HepG2 (cell line): ENCODE measurements around the gene ACER3. TPM values are rescaled to one million over a fixed set of nuclear protein-coding genes. Genes with fewer than 3 reads are reported as not detected.
A peak's percentile ranks its signal among the peaks of the same experiment; 100 is the strongest.

ENCODE experiments used
- ATAC-seq: fragments of 200-7000 bp; cut with Tn5 transposase; 3 replicates; pipeline ENCODE4 v1.9.1; 2020; ENCODE audit warnings: mild to moderate bottlenecking, moderate library complexity
- BruUV-seq: library from RNA; stranded (reverse); fragments of 400-500 nt; replicated peaks from 2 replicates; lab custom pipeline; 2021; lab: Mats Ljungman, UMichigan
- CTCF ChIA-PET: fragments of 300-600 bp; formaldehyde crosslinking; extraction: SDS; loops from one replicate; lab custom pipeline; 2021; ENCODE audit warnings: low total read pairs, inconsistent platforms, low intra/inter-chr PET ratio; lab: Yijun Ruan, JAX
- POLR2A ChIA-PET: fragments of 350-600 bp; sonication (Branson Sonifier 250); formaldehyde crosslinking; loops from one replicate; lab custom pipeline; 2020; ENCODE audit warnings: antibody characterized with exemption, inconsistent platforms; lab: Yijun Ruan, JAX
- DNase-seq: peaks from one replicate; pipeline ENCODE4 v3.0.0-alpha.2; 2015; ENCODE audit warnings: low spot score
- FAIRE-seq: peaks from 3 replicates; lab custom pipeline; 2011; peaks lifted over from hg19 to GRCh38; lab: Jason Lieb, UNC
- H2AFZ ChIP-seq: one replicate; pipeline ENCODE4 v1.6.1; 2011; ENCODE audit warnings: low read length, inconsistent platforms
- H3K27ac ChIP-seq: fragments of 300-600 bp; 3 replicates; pipeline ENCODE4 v1.8.0; 2011; ENCODE audit warnings: mixed run types, mild to moderate bottlenecking, mixed read lengths, low read length, inconsistent platforms; ENCODE audit not compliant: insufficient read depth; ENCODE audit errors: extremely low read length
- H3K27me3 ChIP-seq, 2 experiments: fragments of 200-600 bp in 1 of 2; 2 replicates in 1 of 2; 3 replicates in 1 of 2; pipeline versions ENCODE4 v1.6.0 to v1.8.0; 2011; ENCODE audit warnings: low read length in 2 of 2, mild to moderate bottlenecking in 2 of 2, moderate library complexity in 2 of 2, inconsistent platforms in 1 of 2; ENCODE audit not compliant: insufficient read depth in 2 of 2, control insufficient read depth in 1 of 2
- H3K36me3 ChIP-seq, 2 experiments: fragments of 200-600 bp in 1 of 2; replicated peaks in 1 of 2; 2 replicates in 1 of 2; 3 replicates in 1 of 2; pipeline versions ENCODE4 v1.5.1 to v1.8.0; 2011; ENCODE audit warnings: low read length in 2 of 2, inconsistent platforms in 1 of 2; ENCODE audit not compliant: insufficient read depth in 2 of 2, control insufficient read depth in 1 of 2
- H3K4me1 ChIP-seq: 2 replicates; pipeline ENCODE4 v1.5.1; 2012; ENCODE audit warnings: low read length, inconsistent platforms; ENCODE audit not compliant: insufficient read depth
- H3K4me2 ChIP-seq: 2 replicates; pipeline ENCODE4 v1.6.0; 2011; ENCODE audit warnings: low read depth, low read length, inconsistent platforms
- H3K4me3 ChIP-seq, 3 experiments: fragments of 200-600 bp in 1 of 3; sonication (generic), shearing (Covaris generic) in 1 of 3; replicated peaks in 1 of 3; 2 replicates each; pipeline ENCODE4 v1.5.1; 2011 to 2016; ENCODE audit warnings: low read length in 3 of 3, inconsistent platforms in 2 of 3, low read depth in 2 of 3, mild to moderate bottlenecking in 2 of 3, control low read depth in 1 of 3, mixed read lengths in 1 of 3; ENCODE audit not compliant: insufficient read depth in 1 of 3
- H3K79me2 ChIP-seq: one replicate; pipeline ENCODE4 v1.6.1; 2011; ENCODE audit warnings: low read length, inconsistent platforms; ENCODE audit not compliant: insufficient read depth
- H3K9ac ChIP-seq: 2 replicates; pipeline ENCODE4 v1.6.0; 2011; ENCODE audit warnings: mild to moderate bottlenecking, low read depth, low read length, inconsistent platforms; ENCODE audit not compliant: insufficient read depth
- H3K9me3 ChIP-seq: 2 replicates; pipeline ENCODE4 v1.5.1; 2012; ENCODE audit warnings: mild to moderate bottlenecking, low read length
- H4K20me1 ChIP-seq: 2 replicates; pipeline ENCODE4 v1.6.0; 2011; ENCODE audit warnings: inconsistent platforms, mild to moderate bottlenecking, low read length, moderate library complexity; ENCODE audit not compliant: insufficient read depth
- ELF3 ChIP-seq: IDR thresholded peaks from 2 replicates; pipeline ENCODE4 v1.6.1; 2016; ENCODE audit warnings: missing genetic modification reagents, missing compliant biosample characterization
- EP300 ChIP-seq, 3 experiments: sonication (generic) in 1 of 3; formaldehyde crosslinking in 1 of 3; IDR thresholded peaks; 2 replicates each; pipeline versions ENCODE4 v1.5.1 to v1.6.1; 2011 to 2020; ENCODE audit warnings: low read depth in 2 of 3, low read length in 2 of 3, borderline replicate concordance in 1 of 3, improper control_type of control experiment in 1 of 3, mild to moderate bottlenecking in 1 of 3, missing genetic modification reagents in 1 of 3, moderate library complexity in 1 of 3
- FOXA1 ChIP-seq, 2 experiments: fragments of 450-650 bp in 1 of 2; sonication (generic) in 1 of 2; formaldehyde crosslinking in 1 of 2; IDR thresholded peaks; 2 replicates each; pipeline versions ENCODE4 v1.4.0 to v1.6.1; 2016 to 2020; ENCODE audit warnings: missing genetic modification reagents in 1 of 2
- FOXA3 ChIP-seq: IDR thresholded peaks from 2 replicates; pipeline ENCODE4 v1.6.1; 2016; ENCODE audit warnings: missing genetic modification reagents, missing compliant biosample characterization
- NAIF1 ChIP-seq: sonication (generic); formaldehyde crosslinking; IDR thresholded peaks from 2 replicates; pipeline ENCODE4 v1.5.0; 2020; ENCODE audit warnings: mild to moderate bottlenecking, missing genetic modification reagents, borderline replicate concordance
- NFIC ChIP-seq: IDR thresholded peaks from 2 replicates; pipeline ENCODE4 v1.6.1; 2012; ENCODE audit warnings: mild to moderate bottlenecking, low read length, inconsistent platforms
- RARA ChIP-seq: IDR thresholded peaks from 2 replicates; pipeline ENCODE4 v1.6.1; 2016; ENCODE audit warnings: missing genetic modification reagents, missing compliant biosample characterization
- SAP130 ChIP-seq: IDR thresholded peaks from 2 replicates; pipeline ENCODE4 v1.6.1; 2016; ENCODE audit warnings: low read depth
- ZNF547 ChIP-seq: sonication (generic); formaldehyde crosslinking; IDR thresholded peaks from 2 replicates; pipeline ENCODE4 v1.5.1; 2020; ENCODE audit warnings: mild to moderate bottlenecking, missing genetic modification reagents
- WGBS: methylation state at CpG from one replicate; pipeline ENCODE4 v1.1.6; 2017; ENCODE audit warnings: low lambda C conversion rate; 5-methylcytosine and 5-hydroxymethylcytosine counted together
- in situ Hi-C: cut with HindIII; loops from 2 replicates; pipeline ENCODE4 v1.10.0; 2017; ENCODE audit warnings: low pct_unique_long_range_greater_than_20kb; ENCODE audit not compliant: extremely low pct_ligation_motif_present
- intact Hi-C: fragments of 100-400 bp; cut with micrococcal nuclease; formaldehyde crosslinking; loops from one replicate; pipeline ENCODE4 v1.10.0; 2022; ENCODE audit not compliant: unreplicated experiment
- polyA plus RNA-seq, 8 experiments: library from polyadenylated mRNA; depleted of rRNA in 3 of 8; stranded (reverse) in 7 of 8; unstranded in 1 of 8; fragments of >200 nt; fragmentation: Illumina TruSeq in 4 of 8; extraction: Trizol in 4 of 8; gene quantifications; 2 replicates each; pipeline versions ENCODE4 v1.2.1 to v1.2.3, GENCODE V29; 2011 to 2016; ENCODE audit warnings: low read depth in 4 of 8, missing spikeins in 1 of 8, mixed read lengths in 1 of 8; ENCODE audit not compliant: insufficient read depth in 1 of 8
- total RNA-seq, 5 experiments: library from RNA; depleted of rRNA; stranded (reverse); fragments of >200 nt; fragmentation: Illumina TruSeq; extraction: Trizol; gene quantifications; 2 replicates each; pipeline ENCODE4 v1.2.3, GENCODE V29; 2016; ENCODE audit warnings: low read depth in 1 of 5
- TF ChIP-seq, protein P1 (sequence below): sonication (generic); formaldehyde crosslinking; IDR thresholded peaks from 2 replicates; pipeline ENCODE4 v1.5.1; 2020; ENCODE audit warnings: mild to moderate bottlenecking, missing genetic modification reagents, borderline replicate concordance
- TF ChIP-seq, protein P2 (sequence below): IDR thresholded peaks from 2 replicates; pipeline ENCODE4 v1.6.1; 2016; ENCODE audit warnings: missing biosample characterization, missing genetic modification reagents, low read depth
- TF ChIP-seq, protein P3 (sequence below): IDR thresholded peaks from 2 replicates; pipeline ENCODE4 v1.4.0; 2020; ENCODE audit warnings: mild to moderate bottlenecking, missing genetic modification reagents

ACER3 gene
- total and polyA plus RNA-seq, 2 of the 13 experiments (the other 11 are each of a cell fraction or from before 2014, with no cell fraction given), result 6.0 to 9.8 TPM

DNA sequence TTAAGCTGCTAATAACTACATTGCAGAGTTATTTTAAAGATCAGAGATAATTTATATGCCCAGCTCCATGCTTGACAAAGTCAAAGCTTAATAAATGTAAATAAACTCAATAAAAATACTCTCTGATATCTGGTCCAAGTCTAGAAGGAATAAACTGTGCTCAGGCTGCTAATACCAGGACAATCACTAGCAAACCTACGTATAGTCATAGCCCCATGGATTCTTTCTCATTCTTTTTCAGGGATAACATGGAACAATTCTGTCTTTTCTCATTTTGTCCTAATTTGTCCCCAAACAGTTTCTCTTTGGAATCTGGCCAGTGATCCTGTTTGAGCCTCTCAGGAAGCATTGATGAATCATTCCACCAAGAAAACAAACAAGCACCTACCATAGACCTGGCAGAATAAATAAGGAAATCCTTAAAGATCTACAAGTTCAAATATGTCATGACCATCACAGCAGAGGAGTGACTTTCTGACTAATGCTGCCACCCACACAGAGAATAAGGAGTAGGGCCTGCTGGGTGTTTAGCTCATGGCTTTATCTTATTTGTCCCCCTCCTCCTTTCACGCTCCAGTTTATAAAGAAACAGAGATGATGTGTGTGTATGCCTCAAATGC, 159.4 kb downstream of the ACER3 start:
- H4K20me1 ChIP-seq, result no peaks in the 10 kb centered on the region
- in situ Hi-C loops, result no loop called here
- POLR2A ChIA-PET, result no interaction called here
- peaks cover 20% of the 10 kb centered on the region for H3K4me1 ChIP-seq
- CTCF ChIA-PET, result no interaction called here
- ATAC-seq (no peak), DNase-seq (peak; percentile 38), FAIRE-seq (no peak)
- H3K9ac ChIP-seq, result no peak overlapping the region
- no peaks in the 10 kb centered on the region for H3K27me3 ChIP-seq
- intact Hi-C loops, result no loop called here
- no peak overlapping the region for H3K27ac ChIP-seq
- no peaks in the 10 kb centered on the region for H3K36me3 ChIP-seq
- no peak overlapping the region for H2AFZ ChIP-seq
- H3K4me2 ChIP-seq, result no peak overlapping the region
- H3K4me3 ChIP-seq, result no peak overlapping the region
- no peaks in the 10 kb centered on the region for H3K9me3 ChIP-seq
- 85% methylated on average over 2 of the region's 2 CpGs for WGBS
- H3K79me2 ChIP-seq, result no peaks in the 10 kb centered on the region
- no TSS peak for BruUV-seq
- no peak for TF ChIP-seq ZNF547 (CRISPR knock-in tag)
- TF ChIP-seq RARA (CRISPR knock-in tag), result peak; percentile 47
- no peak for TF ChIP-seq FOXA1 (IDR thresholded peaks at IDR 0.05)
- TF ChIP-seq FOXA1 (CRISPR knock-in tag; IDR thresholded peaks at IDR 0.05), result peak; percentile 35; the same call in 1 of the 2 replicates
- no peak for TF ChIP-seq NAIF1
- TF ChIP-seq ELF3 (CRISPR knock-in tag), result peak; percentile 53; the same call in 1 of the 2 replicates
- TF ChIP-seq SAP130, result 0 out of 2 replicates have a peak, but pooled peaks have one; percentile 17
- TF ChIP-seq, protein P1, sequence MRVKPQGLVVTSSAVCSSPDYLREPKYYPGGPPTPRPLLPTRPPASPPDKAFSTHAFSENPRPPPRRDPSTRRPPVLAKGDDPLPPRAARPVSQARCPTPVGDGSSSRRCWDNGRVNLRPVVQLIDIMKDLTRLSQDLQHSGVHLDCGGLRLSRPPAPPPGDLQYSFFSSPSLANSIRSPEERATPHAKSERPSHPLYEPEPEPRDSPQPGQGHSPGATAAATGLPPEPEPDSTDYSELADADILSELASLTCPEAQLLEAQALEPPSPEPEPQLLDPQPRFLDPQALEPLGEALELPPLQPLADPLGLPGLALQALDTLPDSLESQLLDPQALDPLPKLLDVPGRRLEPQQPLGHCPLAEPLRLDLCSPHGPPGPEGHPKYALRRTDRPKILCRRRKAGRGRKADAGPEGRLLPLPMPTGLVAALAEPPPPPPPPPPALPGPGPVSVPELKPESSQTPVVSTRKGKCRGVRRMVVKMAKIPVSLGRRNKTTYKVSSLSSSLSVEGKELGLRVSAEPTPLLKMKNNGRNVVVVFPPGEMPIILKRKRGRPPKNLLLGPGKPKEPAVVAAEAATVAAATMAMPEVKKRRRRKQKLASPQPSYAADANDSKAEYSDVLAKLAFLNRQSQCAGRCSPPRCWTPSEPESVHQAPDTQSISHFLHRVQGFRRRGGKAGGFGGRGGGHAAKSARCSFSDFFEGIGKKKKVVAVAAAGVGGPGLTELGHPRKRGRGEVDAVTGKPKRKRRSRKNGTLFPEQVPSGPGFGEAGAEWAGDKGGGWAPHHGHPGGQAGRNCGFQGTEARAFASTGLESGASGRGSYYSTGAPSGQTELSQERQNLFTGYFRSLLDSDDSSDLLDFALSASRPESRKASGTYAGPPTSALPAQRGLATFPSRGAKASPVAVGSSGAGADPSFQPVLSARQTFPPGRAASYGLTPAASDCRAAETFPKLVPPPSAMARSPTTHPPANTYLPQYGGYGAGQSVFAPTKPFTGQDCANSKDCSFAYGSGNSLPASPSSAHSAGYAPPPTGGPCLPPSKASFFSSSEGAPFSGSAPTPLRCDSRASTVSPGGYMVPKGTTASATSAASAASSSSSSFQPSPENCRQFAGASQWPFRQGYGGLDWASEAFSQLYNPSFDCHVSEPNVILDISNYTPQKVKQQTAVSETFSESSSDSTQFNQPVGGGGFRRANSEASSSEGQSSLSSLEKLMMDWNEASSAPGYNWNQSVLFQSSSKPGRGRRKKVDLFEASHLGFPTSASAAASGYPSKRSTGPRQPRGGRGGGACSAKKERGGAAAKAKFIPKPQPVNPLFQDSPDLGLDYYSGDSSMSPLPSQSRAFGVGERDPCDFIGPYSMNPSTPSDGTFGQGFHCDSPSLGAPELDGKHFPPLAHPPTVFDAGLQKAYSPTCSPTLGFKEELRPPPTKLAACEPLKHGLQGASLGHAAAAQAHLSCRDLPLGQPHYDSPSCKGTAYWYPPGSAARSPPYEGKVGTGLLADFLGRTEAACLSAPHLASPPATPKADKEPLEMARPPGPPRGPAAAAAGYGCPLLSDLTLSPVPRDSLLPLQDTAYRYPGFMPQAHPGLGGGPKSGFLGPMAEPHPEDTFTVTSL (CRISPR knock-in tag), result peak; percentile 34; the same call in 1 of the 2 replicates
- TF ChIP-seq, protein P2, sequence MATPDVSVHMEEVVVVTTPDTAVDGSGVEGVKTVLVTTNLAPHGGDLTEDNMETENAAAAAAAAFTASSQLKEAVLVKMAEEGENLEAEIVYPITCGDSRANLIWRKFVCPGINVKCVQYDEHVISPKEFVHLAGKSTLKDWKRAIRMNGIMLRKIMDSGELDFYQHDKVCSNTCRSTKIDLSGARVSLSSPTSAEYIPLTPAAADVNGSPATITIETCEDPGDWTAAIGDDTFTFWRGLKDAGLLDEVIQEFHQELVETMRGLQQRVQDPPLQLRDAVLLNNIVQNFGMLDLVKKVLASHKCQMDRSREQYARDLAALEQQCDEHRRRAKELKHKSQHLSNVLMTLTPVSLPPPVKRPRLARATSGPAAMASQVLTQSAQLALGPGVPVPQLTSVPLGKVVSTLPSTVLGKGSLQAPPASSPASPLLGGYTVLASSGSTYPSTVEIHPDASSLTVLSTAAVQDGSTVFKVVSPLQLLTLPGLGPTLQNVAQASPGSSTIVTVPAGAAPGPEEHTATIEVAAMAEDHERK, result no peak
- peak in 1 of 2 experiments; percentile 50; a peak in 1 of 4 replicates for TF ChIP-seq EP300 (IDR thresholded peaks at IDR 0.05; ENCODE audit: low read depth in 2 of 2, low read length in 2 of 2)
- TF ChIP-seq EP300 (CRISPR knock-in tag; IDR thresholded peaks at IDR 0.05; ENCODE audit: borderline replicate concordance), result no peak
- peak; percentile 34 for TF ChIP-seq FOXA3
- TF ChIP-seq NFIC, result 0 out of 2 replicates have a peak, but pooled peaks have one; percentile 20
- TF ChIP-seq, protein P3, sequence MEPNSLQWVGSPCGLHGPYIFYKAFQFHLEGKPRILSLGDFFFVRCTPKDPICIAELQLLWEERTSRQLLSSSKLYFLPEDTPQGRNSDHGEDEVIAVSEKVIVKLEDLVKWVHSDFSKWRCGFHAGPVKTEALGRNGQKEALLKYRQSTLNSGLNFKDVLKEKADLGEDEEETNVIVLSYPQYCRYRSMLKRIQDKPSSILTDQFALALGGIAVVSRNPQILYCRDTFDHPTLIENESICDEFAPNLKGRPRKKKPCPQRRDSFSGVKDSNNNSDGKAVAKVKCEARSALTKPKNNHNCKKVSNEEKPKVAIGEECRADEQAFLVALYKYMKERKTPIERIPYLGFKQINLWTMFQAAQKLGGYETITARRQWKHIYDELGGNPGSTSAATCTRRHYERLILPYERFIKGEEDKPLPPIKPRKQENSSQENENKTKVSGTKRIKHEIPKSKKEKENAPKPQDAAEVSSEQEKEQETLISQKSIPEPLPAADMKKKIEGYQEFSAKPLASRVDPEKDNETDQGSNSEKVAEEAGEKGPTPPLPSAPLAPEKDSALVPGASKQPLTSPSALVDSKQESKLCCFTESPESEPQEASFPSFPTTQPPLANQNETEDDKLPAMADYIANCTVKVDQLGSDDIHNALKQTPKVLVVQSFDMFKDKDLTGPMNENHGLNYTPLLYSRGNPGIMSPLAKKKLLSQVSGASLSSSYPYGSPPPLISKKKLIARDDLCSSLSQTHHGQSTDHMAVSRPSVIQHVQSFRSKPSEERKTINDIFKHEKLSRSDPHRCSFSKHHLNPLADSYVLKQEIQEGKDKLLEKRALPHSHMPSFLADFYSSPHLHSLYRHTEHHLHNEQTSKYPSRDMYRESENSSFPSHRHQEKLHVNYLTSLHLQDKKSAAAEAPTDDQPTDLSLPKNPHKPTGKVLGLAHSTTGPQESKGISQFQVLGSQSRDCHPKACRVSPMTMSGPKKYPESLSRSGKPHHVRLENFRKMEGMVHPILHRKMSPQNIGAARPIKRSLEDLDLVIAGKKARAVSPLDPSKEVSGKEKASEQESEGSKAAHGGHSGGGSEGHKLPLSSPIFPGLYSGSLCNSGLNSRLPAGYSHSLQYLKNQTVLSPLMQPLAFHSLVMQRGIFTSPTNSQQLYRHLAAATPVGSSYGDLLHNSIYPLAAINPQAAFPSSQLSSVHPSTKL, result peak; percentile 56; the same call in 1 of the 2 replicates
